H54 (cell line): ENCODE data around the gene LRCH2.
"Not testable (repeated sequence)": the region's sequence is repeated elsewhere in the genome, so short reads cannot be mapped to it uniquely, and the experiment has no call there.

ENCODE experiments used
- DNase-seq: peaks from one replicate; pipeline ENCODE4 v3.0.0; 2011; ENCODE audit warnings: low spot score, mixed read lengths; ENCODE audit not compliant: insufficient read length
- FAIRE-seq: peaks from 3 replicates; lab custom pipeline; 2011; peaks lifted over from hg19 to GRCh38; lab: Jason Lieb, UNC
- POLR2A ChIP-seq: IDR thresholded peaks from 2 replicates; pipeline ENCODE4 v1.6.1; 2011; ENCODE audit warnings: low read depth, mild to moderate bottlenecking, low read length

The LRCH2 gene

DNA sequence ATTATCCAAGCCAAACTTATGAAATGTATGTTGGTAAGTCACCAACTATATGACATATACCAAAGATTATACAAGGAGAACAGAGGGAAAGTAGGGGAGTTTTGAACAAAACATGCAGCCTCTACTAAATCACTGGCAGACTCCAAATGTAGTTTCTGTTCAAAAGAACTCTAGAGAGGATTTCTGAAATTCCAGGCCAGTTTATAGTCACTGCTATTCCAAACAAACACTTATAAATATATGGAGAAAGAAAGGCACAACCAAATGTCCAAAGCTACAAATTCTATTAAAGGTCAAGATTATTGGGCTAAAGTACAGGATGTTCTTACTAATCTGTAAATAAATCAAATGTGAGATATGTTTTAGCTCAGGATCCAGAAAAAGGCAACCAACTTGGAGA, 2.7 kb upstream of the LRCH2 start:
- FAIRE-seq (no peak), DNase-seq (no peak)
- no peak for TF ChIP-seq POLR2A

DNA sequence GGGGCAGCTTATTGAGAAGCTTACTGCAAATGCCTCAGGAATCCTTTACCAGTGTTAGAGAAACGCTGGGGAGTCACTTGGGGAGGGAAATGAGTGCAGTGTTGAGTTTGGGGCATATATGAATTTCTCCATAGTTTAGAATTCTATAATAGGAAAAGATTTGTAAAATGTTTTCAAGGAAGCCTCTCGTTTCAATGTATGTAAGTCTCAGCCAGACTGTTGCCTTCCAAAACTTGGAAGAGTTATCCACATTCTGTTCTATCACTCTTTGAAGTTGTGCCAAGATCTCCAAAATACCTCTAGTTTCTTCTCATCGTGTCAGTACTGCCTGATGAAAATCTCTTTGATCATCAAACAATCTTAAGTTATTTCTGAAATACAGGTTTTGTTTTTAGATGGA, 565 bp upstream of the LRCH2 start:
- DNase-seq: no peak

GRCh38 chrX:115232933-115233496, 881 bp downstream of the LRCH2 start:
- DNase-seq (no peak), FAIRE-seq (no peak)
- TF ChIP-seq POLR2A: no peak

More for the DNA sequence above, 565 bp upstream of the LRCH2 start:
- TF ChIP-seq POLR2A: no peak
- FAIRE-seq: no peak

- no peak for FAIRE-seq
- DNase-seq: no peak
- no peak for TF ChIP-seq POLR2A
Observed at GRCh38 chrX:115229337-115230003, 4.4 kb downstream of the LRCH2 start.

DNA sequence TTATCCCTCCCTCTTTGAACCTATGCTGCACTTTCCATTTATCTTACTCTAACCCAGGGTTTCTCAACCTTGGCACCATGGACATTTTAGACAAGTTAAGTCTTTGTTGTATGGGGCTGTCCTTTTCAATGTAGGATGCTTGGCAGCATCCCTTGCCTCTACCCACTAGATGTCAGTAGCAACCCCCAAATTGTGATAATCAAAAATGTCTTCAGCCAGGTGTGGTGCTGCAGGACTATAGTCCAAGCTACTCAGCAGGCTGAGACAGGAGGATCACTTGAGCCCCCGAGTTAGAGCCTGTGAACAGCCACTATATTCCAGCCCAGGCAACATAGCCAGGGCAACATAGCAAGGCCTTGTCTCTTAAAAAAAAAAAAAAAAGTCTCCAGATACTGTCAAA, 7.0 kb downstream of the LRCH2 start:
- no peak for TF ChIP-seq POLR2A
- DNase-seq (no peak), FAIRE-seq (no peak)

- not testable (repeated sequence) for FAIRE-seq, DNase-seq
Observed at GRCh38 chrX:115217346-115217745, 16.6 kb downstream of the LRCH2 start.

DNA sequence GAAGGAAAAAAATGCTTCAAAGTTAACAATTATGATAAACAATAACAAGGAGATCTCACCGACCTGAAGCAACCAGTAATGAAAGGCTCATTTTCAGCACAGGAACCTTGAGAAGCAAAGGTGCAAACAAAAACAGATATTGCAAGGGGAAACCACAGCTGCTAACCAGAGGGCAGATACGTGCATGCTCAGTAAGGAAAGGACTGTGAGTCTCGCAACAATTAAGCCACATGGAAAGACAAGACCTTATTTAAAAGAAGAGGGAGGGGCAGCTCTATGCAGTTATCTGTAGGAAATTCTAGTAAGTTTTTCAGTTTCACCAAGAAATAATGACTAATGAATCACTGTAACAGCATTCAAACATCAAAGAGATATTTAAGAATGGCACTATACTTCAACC, 19.3 kb downstream of the LRCH2 start:
- no peak for DNase-seq
- TF ChIP-seq POLR2A: no peak
- FAIRE-seq: no peak

- FAIRE-seq: no peak
- no peak for DNase-seq
- no peak for TF ChIP-seq POLR2A
Observed at GRCh38 chrX:115214151-115214550, 19.7 kb downstream of the LRCH2 start.

DNA sequence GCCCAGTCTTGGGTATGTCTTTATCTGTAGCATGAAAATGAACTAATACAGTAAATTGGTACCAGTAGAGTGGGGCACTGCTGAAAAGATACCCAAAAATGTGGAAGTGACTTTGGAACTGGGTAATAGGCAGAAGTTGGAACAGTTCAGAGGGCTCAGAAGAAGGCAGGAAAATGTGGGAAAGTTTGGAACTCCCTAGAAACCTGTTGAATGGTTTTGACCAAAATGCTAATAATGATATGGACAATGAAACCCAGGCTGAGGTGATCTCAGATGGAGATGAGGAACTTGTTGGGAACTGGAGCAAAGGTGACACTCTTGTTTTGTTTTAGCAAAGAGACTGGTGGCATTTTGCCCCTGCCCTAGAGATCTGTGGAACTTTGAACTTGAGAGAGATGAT, 24.3 kb downstream of the LRCH2 start:
- not testable (repeated sequence) for DNase-seq, FAIRE-seq

GRCh38 chrX:115204040-115204439, 29.9 kb downstream of the LRCH2 start:
- FAIRE-seq (no peak), DNase-seq (no peak)
- no peak for TF ChIP-seq POLR2A

- no peak for TF ChIP-seq POLR2A
- FAIRE-seq (no peak), DNase-seq (no peak)
Observed at GRCh38 chrX:115192244-115192700, 41.6 kb downstream of the LRCH2 start.

DNA sequence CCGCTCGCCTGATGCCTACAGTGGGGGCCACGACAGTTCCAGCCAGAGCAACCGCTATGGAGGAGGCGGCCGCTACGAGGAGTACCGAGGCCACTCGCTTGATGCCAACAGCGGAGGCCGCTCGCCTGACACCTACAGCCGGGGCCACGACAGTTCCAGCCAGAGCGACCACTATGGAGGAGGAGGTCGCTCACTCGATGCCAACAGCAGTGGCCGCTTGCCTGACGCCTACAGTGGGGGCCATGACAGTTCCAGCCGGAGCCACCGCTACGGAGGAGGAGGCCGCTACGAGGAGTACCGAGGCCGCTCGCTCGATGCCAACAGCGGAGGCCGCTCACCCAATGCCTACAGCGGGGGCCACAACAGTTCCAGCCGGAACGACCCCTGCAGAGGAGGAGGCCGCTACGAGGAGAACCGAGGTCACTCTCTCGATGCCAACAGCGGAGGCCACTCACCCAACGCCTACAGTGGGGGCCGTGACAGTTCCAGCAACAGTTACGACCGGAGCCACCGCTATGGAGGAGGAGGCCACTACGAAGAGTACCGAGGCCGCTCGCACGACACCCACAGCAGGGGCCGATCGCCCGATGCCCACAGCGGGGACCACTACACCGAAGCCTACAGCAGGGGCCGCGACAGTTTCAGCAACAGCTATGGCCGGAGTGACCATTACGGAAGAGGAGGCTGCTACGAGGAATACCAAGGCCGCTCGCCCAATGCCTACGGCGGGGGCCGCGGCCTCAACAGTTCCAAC, 42.2 kb downstream of the LRCH2 start:
- FAIRE-seq (no peak), DNase-seq (no peak)
- no peak for TF ChIP-seq POLR2A

DNA sequence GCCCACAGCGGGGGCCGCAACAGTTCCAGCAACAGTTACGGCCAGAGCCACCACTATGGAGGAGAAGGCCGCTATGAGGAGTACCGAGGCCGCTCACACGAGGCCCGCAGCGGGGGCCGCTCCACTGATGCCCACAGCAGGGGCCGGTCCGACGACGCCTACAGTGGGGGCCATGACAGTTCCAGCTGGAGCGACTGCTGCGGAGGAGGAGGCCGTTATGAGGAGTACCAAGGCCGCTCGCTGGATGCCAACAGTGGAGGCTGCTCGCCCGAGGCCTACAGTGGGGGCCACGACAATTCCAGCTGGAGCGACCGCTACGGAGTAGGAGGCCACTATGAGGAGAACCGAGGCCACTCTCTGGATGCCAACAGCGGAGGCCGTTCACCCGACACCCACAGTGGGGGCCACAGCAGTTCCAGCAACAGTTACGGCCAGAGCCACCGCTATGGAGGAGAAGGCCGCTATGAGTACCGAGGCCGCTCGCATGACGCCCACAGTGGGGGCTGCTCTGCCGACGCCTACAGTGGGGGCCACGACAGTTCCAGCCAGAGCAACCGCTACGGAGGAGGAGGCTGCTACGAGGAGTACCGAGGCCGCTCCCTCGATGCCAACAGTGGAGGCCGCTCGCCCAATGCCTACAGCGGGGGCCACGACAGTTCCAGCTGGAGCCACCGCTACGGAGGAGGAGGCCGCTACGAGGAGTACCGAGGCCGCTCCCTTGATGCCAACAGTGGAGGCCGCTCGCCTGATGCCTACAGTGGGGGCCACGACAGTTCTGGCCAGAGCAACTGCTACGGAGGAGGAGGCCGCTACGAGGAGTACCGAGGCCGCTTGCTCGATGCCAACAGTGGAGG, 43.0 kb downstream of the LRCH2 start:
- DNase-seq (no peak), FAIRE-seq (no peak)
- no peak for TF ChIP-seq POLR2A
